DOHH2 (cell line): ENCODE results near the gene SPNS1.
A peak's percentile ranks its signal among the peaks of the same experiment; 100 is the strongest.

Source experiments
- H3F3A ChIP-seq: fragments of 200-600 bp; sonication (generic), shearing (Covaris generic); 2 replicates; pipeline ENCODE4 v1.6.0; 2016; ENCODE audit warnings: antibody characterized with exemption, mild to moderate bottlenecking; ENCODE audit not compliant: control insufficient read depth, insufficient read depth
- H3K27ac ChIP-seq: fragments of 200-600 bp; sonication (generic); 2 replicates; pipeline ENCODE4 v1.5.1; 2014; ENCODE audit warnings: low read depth, mild to moderate bottlenecking, low read length, moderate library complexity
- H3K27me3 ChIP-seq: fragments of 200-600 bp; sonication (generic); 2 replicates; pipeline ENCODE4 v1.6.1; 2014; ENCODE audit warnings: mild to moderate bottlenecking, low read length, mixed read lengths; ENCODE audit not compliant: control insufficient read depth
- H3K36me3 ChIP-seq: fragments of 200-600 bp; sonication (generic); 2 replicates; pipeline ENCODE4 v1.6.1; 2014; ENCODE audit warnings: mild to moderate bottlenecking, low read length, moderate library complexity, mixed read lengths; ENCODE audit not compliant: control insufficient read depth
- H3K4me1 ChIP-seq: fragments of 200-600 bp; sonication (generic); 2 replicates; pipeline ENCODE4 v1.6.1; 2014; ENCODE audit warnings: mild to moderate bottlenecking, low read length, mixed read lengths; ENCODE audit not compliant: control insufficient read depth
- H3K4me2 ChIP-seq: fragments of 200-600 bp; sonication (generic); 2 replicates; pipeline ENCODE4 v1.6.0; 2014; ENCODE audit warnings: mild to moderate bottlenecking, low read length, moderate library complexity
- H3K4me3 ChIP-seq: fragments of 200-600 bp; sonication (generic); 2 replicates; pipeline ENCODE4 v1.5.1; 2014; ENCODE audit warnings: mild to moderate bottlenecking, low read length, mixed read lengths
- H3K79me2 ChIP-seq: fragments of 200-600 bp; sonication (generic); 2 replicates; pipeline ENCODE4 v1.6.1; 2014; ENCODE audit warnings: mild to moderate bottlenecking, low read length, mixed read lengths; ENCODE audit not compliant: control insufficient read depth
- H3K9me2 ChIP-seq: fragments of 200-600 bp; sonication (generic); replicated peaks from 2 replicates; pipeline ENCODE4 v1.6.1; 2014; ENCODE audit warnings: mild to moderate bottlenecking, low read length, mixed read lengths; ENCODE audit not compliant: control insufficient read depth
- H3K9me3 ChIP-seq: fragments of 200-600 bp; sonication (generic); 2 replicates; pipeline ENCODE4 v1.6.1; 2014; ENCODE audit warnings: antibody characterized with exemption, low read length, mixed read lengths; ENCODE audit not compliant: control insufficient read depth, insufficient read depth
- H4K20me1 ChIP-seq: fragments of 200-600 bp; sonication (generic); 2 replicates; pipeline ENCODE4 v1.6.0; 2014; ENCODE audit warnings: low read depth, mild to moderate bottlenecking, antibody characterized with exemption, low read length, moderate library complexity; ENCODE audit not compliant: control insufficient read depth, insufficient read depth
- EZH2phosphoT487 ChIP-seq: fragments of 200-600 bp; sonication (generic); IDR thresholded peaks from 2 replicates; pipeline ENCODE4 v1.6.1; 2017; ENCODE audit warnings: borderline replicate concordance, mild to moderate bottlenecking, antibody characterized with exemption, low read length, moderate library complexity, mixed read lengths
- TF ChIP-seq, protein P1 (sequence below): fragments of 200-600 bp; sonication (generic); IDR thresholded peaks from one replicate; pipeline ENCODE4 v1.5.1; 2014; ENCODE audit warnings: antibody characterized with exemption, mild to moderate bottlenecking, low read depth, low read length; ENCODE audit not compliant: poor library complexity, severe bottlenecking

SPNS1 gene

DNA sequence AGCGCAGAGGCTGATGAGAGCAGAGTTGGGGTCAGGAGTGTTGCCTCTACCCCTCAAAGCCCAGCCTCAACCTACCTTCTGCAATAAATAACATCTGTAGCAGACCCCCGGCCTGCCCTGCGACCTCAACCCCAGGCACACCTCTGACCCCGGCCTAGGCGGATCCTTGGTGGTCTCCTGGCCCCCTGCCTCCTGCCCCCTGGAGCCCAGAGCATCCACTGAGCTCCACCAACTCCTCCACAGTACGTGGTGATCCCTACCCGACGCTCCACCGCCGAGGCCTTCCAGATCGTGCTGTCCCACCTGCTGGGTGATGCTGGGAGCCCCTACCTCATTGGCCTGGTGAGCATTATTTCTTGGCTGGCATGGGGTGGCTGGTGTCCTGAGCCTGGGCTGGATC lies 8.4 kb downstream of the SPNS1 start:
- TF ChIP-seq, protein P1, sequence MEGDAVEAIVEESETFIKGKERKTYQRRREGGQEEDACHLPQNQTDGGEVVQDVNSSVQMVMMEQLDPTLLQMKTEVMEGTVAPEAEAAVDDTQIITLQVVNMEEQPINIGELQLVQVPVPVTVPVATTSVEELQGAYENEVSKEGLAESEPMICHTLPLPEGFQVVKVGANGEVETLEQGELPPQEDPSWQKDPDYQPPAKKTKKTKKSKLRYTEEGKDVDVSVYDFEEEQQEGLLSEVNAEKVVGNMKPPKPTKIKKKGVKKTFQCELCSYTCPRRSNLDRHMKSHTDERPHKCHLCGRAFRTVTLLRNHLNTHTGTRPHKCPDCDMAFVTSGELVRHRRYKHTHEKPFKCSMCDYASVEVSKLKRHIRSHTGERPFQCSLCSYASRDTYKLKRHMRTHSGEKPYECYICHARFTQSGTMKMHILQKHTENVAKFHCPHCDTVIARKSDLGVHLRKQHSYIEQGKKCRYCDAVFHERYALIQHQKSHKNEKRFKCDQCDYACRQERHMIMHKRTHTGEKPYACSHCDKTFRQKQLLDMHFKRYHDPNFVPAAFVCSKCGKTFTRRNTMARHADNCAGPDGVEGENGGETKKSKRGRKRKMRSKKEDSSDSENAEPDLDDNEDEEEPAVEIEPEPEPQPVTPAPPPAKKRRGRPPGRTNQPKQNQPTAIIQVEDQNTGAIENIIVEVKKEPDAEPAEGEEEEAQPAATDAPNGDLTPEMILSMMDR, result no peak
- TF ChIP-seq EZH2phosphoT487, result no peak
- H3K36me3 ChIP-seq, result peaks cover 16% of the 10 kb centered on the region
- H3K9me2 ChIP-seq, result no peaks in the 10 kb centered on the region
- no peaks in the 10 kb centered on the region for H4K20me1 ChIP-seq
- H3K27ac ChIP-seq, result no peak overlapping the region
- no peak overlapping the region for H3K4me3 ChIP-seq
- no peak overlapping the region for H3K4me2 ChIP-seq
- H3K4me1 ChIP-seq, result peaks cover 16% of the 10 kb centered on the region
- no peaks in the 10 kb centered on the region for H3F3A ChIP-seq
- H3K9me3 ChIP-seq, result peaks cover 9% of the 10 kb centered on the region; the same call in 1 of the 2 replicates
- no peaks in the 10 kb centered on the region for H3K27me3 ChIP-seq
- no peaks in the 10 kb centered on the region for H3K79me2 ChIP-seq

DNA sequence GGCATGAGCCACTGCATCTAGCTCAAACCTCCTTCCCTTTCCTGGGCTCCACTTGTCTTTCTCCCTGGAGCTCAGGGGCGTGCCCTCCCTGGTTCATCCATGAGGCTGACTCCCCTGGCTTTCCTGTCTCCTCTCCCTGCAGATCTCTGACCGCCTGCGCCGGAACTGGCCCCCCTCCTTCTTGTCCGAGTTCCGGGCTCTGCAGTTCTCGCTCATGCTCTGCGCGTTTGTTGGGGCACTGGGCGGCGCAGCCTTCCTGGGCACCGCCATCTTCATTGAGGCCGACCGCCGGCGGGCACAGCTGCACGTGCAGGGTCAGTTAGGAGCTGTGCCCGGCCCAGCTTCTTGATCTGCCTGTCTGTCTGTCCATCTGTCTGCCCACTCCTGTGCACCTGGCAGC lies 9.1 kb downstream of the SPNS1 start:
- Histone ChIP-seq H3K4me1 (peaks cover 16% of the 10 kb centered on the region), H3K4me2 (no peak overlapping the region), H3K27ac (no peak overlapping the region)

DNA sequence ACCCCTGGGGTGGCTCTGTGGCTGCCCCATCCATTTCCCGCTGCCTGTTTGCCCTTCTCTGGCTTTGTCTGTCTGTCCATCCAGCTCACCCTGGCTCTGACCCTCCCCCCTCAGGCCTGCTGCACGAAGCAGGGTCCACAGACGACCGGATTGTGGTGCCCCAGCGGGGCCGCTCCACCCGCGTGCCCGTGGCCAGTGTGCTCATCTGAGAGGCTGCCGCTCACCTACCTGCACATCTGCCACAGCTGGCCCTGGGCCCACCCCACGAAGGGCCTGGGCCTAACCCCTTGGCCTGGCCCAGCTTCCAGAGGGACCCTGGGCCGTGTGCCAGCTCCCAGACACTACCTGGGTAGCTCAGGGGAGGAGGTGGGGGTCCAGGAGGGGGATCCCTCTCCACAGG lies 9.5 kb downstream of the SPNS1 start:
- H3K27ac ChIP-seq, result no peak overlapping the region
- no peaks in the 10 kb centered on the region for H3K9me2 ChIP-seq
- peaks cover 16% of the 10 kb centered on the region for H3K4me1 ChIP-seq
- TF ChIP-seq EZH2phosphoT487, result no peak
- TF ChIP-seq, protein P1, result no peak
- peak overlapping the region; percentile 69; the same call in 1 of the 2 replicates for H3K4me2 ChIP-seq
- peaks cover 16% of the 10 kb centered on the region for H3K36me3 ChIP-seq
- H3F3A ChIP-seq, result no peaks in the 10 kb centered on the region
- H3K9me3 ChIP-seq, result peaks cover 9% of the 10 kb centered on the region; the same call in 1 of the 2 replicates
- no peak overlapping the region for H3K4me3 ChIP-seq
- H3K27me3 ChIP-seq, result no peaks in the 10 kb centered on the region
- H3K79me2 ChIP-seq, result no peaks in the 10 kb centered on the region
- no peaks in the 10 kb centered on the region for H4K20me1 ChIP-seq

More for the DNA sequence above, 9.1 kb downstream of the SPNS1 start:
- peaks cover 9% of the 10 kb centered on the region; the same call in 1 of the 2 replicates for H3K9me3 ChIP-seq
- H3K36me3 ChIP-seq, result peaks cover 16% of the 10 kb centered on the region
- H3K4me3 ChIP-seq, result no peak overlapping the region
- H3K79me2 ChIP-seq, result no peaks in the 10 kb centered on the region
- no peaks in the 10 kb centered on the region for H3K9me2 ChIP-seq
- no peaks in the 10 kb centered on the region for H4K20me1 ChIP-seq
- H3F3A ChIP-seq, result no peaks in the 10 kb centered on the region
- H3K27me3 ChIP-seq, result no peaks in the 10 kb centered on the region
- TF ChIP-seq, protein P1, result no peak
- no peak for TF ChIP-seq EZH2phosphoT487
